ENCODE results near the gene ABHD3.
"Not testable (repeated sequence)": the region's sequence is repeated elsewhere in the genome, so short reads cannot be mapped to it uniquely, and the experiment has no call there.

The ABHD3 gene

GRCh38 chr18:21740538-21741311 lies 36.2 kb upstream of the ABHD3 start, which contains the start of gene MIB1:
Gene MIB1, plus strand, starts transcription at chr18:21740792. Its CDS starts 792 bp downstream, at chr18:21741584.
- peak within 1 kb of the TSS; percentile 94 for H3K4me3 ChIP-seq
- H3K4me1 ChIP-seq, result peaks cover 30% of the 10 kb centered on the region
- H3K9ac ChIP-seq, result peak within 1 kb of the TSS; percentile 95
- H4K20me1 ChIP-seq, result peaks cover 44% of the 10 kb centered on the region
- peaks cover 18% of the 10 kb centered on the region for H3K9me3 ChIP-seq
- no peaks in the 10 kb centered on the region for H3K27me3 ChIP-seq
- peak; percentile 96 for TF ChIP-seq Cebpa-rat (IDR thresholded peaks at IDR 0.05)
- H3K36me3 ChIP-seq, result no peaks in the 10 kb centered on the region
- peak within 1 kb of the TSS; percentile 88 for H3K4me2 ChIP-seq
- H3K27ac ChIP-seq, result peak within 1 kb of the TSS; percentile 97

DNA sequence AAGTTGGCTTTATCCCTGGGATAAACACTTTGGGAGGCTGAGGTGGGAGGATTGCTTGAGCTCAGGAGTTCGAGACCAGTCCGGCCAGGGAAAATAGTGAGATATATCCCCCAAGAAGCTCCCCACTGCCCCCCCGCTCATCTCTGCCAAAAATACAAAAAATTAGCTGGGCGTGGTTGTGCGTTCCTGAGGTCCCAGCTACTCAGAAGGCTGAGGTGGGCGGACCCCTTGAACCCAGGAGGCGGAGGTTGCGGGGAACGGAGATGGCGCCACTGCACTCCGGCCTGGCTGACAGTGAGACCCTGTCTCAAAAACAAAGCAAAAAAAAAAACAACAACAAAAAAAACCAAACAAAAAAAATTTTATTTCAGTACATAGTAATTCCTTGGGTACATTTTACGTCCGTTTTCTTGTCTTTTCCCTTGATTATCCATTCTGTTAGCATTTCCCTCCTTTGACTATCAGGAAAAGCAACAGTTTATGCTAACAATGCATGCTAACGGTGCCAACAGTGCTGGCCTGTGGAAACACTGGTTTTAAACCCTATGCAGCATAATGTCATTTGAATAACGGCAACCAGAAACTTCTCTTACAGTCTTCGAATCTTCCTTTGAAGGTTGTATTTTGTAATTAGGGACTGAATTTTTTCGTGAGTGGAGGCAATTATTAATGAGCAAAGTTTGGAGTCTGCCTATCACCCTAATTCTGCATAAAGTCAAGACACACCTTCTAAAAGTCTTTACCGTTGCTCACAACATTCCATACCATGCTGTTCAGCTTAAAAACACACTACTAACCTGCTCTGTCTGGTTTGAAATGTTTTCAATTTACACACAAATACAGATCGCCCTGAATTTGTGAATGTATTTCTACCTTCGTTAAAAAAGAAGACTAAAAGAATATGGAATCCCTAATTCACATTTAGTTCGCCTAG lies 35.3 kb upstream of the ABHD3 start:
- Histone ChIP-seq H4K20me1 (peaks cover 35% of the 10 kb centered on the region), H3K27ac (no peak overlapping the region), H3K27me3 (no peaks in the 10 kb centered on the region), H3K4me1 (peaks cover 30% of the 10 kb centered on the region), H3K9ac (no peak overlapping the region), H3K9me3 (peaks cover 27% of the 10 kb centered on the region), H3K36me3 (no peaks in the 10 kb centered on the region), H3K4me2 (peak overlapping the region; percentile 55), H3K4me3 (peak overlapping the region; percentile 94)
- no peak for TF ChIP-seq Cebpa-rat (IDR thresholded peaks at IDR 0.05)

GRCh38 chr18:21736926-21737325 lies 32.4 kb upstream of the ABHD3 start:
- H3K9ac ChIP-seq, H4K20me1 ChIP-seq, H3K27me3 ChIP-seq, H3K4me2 ChIP-seq, H3K4me1 ChIP-seq, H3K27ac ChIP-seq, H3K4me3 ChIP-seq, H3K36me3 ChIP-seq: not testable (repeated sequence)
- peaks cover 27% of the 10 kb centered on the region for H3K9me3 ChIP-seq

- Histone ChIP-seq H3K27ac (no peak overlapping the region), H3K9me3 (peaks cover 27% of the 10 kb centered on the region), H3K27me3 (no peaks in the 10 kb centered on the region), H3K4me3 (no peak overlapping the region), H3K9ac (no peak overlapping the region), H3K4me2 (no peak overlapping the region), H3K36me3 (no peaks in the 10 kb centered on the region), H3K4me1 (peaks cover 8% of the 10 kb centered on the region), H4K20me1 (no peaks in the 10 kb centered on the region)
- no peak for TF ChIP-seq Cebpa-rat (IDR thresholded peaks at IDR 0.05)
Observed at GRCh38 chr18:21735452-21736015, 31.0 kb upstream of the ABHD3 start.

DNA sequence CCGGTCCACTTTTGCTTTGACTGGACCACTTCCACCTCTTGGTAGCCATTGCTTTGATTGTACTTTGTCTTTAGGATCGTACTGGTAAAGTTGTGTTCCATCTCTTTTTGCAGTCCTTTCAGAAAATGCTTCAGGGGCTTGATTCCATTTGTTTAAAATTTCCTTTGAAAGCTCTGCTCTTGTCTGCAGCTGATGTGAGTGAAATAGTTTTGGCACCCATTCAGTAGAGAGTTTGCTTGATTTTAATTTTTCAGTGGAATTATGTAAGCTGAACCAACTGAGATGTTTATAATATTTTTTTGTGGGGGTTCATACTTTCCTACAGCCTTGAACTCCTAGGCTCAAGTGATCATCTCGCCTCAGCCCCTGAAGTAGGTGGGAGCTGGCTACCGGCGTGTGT lies 28.4 kb upstream of the ABHD3 start:
- Histone ChIP-seq H3K4me1 (no peaks in the 10 kb centered on the region), H3K4me3 (no peak overlapping the region), H3K9me3 (peaks cover 27% of the 10 kb centered on the region), H3K27me3 (no peaks in the 10 kb centered on the region), H3K4me2 (no peak overlapping the region), H4K20me1 (no peaks in the 10 kb centered on the region), H3K36me3 (no peaks in the 10 kb centered on the region), H3K27ac (no peak overlapping the region), H3K9ac (no peak overlapping the region)
- TF ChIP-seq Cebpa-rat (IDR thresholded peaks at IDR 0.05), result no peak

DNA sequence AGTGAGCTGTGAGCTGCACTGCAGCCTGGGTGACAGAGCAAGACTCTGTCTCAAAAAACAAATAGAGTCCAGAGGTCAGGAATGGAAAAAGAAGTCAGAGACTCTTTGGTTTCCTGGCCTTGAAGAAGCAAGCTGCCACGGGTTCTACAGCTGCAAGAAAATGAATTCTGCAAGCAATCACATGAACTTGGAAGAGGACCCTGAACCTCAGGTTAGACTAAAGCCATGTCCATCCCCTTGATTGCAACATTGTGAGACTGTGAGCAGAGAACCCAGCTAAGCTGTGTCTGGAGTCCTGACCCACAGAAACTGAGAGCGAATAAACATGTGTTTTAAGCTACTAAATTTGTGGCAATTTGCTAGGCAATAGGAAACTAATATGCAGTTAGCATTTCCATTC lies 23.1 kb upstream of the ABHD3 start:
- peaks cover 11% of the 10 kb centered on the region for H3K4me1 ChIP-seq
- no peaks in the 10 kb centered on the region for H4K20me1 ChIP-seq
- H3K4me2 ChIP-seq, result no peak overlapping the region
- TF ChIP-seq Cebpa-rat (IDR thresholded peaks at IDR 0.05), result no peak
- no peaks in the 10 kb centered on the region for H3K27me3 ChIP-seq
- H3K27ac ChIP-seq, result no peak overlapping the region
- no peak overlapping the region for H3K4me3 ChIP-seq
- H3K9me3 ChIP-seq, result peaks cover 3% of the 10 kb centered on the region; the same call in 1 of the 2 replicates
- H3K36me3 ChIP-seq, result no peaks in the 10 kb centered on the region
- H3K9ac ChIP-seq, result no peak overlapping the region

- H3K27me3 ChIP-seq, result no peaks in the 10 kb centered on the region
- H3K36me3 ChIP-seq, result no peaks in the 10 kb centered on the region
- peak overlapping the region; percentile 48 for H3K4me2 ChIP-seq
- H3K4me3 ChIP-seq, result no peak overlapping the region
- no peak for TF ChIP-seq Cebpa-rat (IDR thresholded peaks at IDR 0.05)
- no peak overlapping the region for H3K9ac ChIP-seq
- peaks cover 11% of the 10 kb centered on the region for H3K4me1 ChIP-seq
- peak overlapping the region; percentile 62 for H3K27ac ChIP-seq
- H3K9me3 ChIP-seq, result peaks cover 3% of the 10 kb centered on the region; the same call in 1 of the 2 replicates
- H4K20me1 ChIP-seq, result no peaks in the 10 kb centered on the region
Observed at GRCh38 chr18:21725201-21725600, 20.6 kb upstream of the ABHD3 start.

GRCh38 chr18:21722687-21723086 lies 18.1 kb upstream of the ABHD3 start:
- Histone ChIP-seq H4K20me1 (no peaks in the 10 kb centered on the region), H3K27me3 (no peaks in the 10 kb centered on the region), H3K27ac (no peak overlapping the region), H3K9me3 (peaks cover 3% of the 10 kb centered on the region; the same call in 1 of the 2 replicates), H3K4me1 (peaks cover 11% of the 10 kb centered on the region), H3K4me2 (no peak overlapping the region), H3K4me3 (no peak overlapping the region), H3K36me3 (no peaks in the 10 kb centered on the region), H3K9ac (no peak overlapping the region)
- TF ChIP-seq Cebpa-rat (IDR thresholded peaks at IDR 0.05), result no peak

DNA sequence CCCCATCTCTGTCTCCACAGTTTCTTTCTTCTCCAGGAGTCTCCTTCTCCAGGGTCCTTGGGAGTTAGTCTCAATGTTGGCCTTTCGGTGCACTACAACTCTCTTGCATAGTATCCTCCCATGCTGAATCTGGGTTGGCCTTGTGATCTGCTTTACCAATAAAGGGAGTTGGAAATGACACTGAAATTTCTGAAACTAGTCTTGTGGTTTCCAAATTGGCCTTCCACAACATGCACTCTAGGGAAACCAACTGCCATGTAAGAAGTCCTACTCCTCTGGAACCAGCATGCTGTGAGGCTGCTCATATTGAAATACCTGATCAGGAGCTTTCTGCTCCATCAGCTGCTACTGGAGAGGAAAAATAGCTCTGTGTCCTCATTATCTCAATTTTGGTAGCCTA lies 9.9 kb upstream of the ABHD3 start:
- no peak for TF ChIP-seq Cebpa-rat (IDR thresholded peaks at IDR 0.05)
- Histone ChIP-seq H3K27ac (no peak overlapping the region), H3K9ac (no peak overlapping the region), H3K9me3 (peaks cover 14% of the 10 kb centered on the region; the same call in 1 of the 2 replicates), H3K4me3 (no peak overlapping the region), H3K27me3 (no peaks in the 10 kb centered on the region), H3K4me1 (peaks cover 10% of the 10 kb centered on the region; the same call in 1 of the 2 replicates), H3K36me3 (no peaks in the 10 kb centered on the region), H4K20me1 (no peaks in the 10 kb centered on the region), H3K4me2 (peak overlapping the region; percentile 28)

DNA sequence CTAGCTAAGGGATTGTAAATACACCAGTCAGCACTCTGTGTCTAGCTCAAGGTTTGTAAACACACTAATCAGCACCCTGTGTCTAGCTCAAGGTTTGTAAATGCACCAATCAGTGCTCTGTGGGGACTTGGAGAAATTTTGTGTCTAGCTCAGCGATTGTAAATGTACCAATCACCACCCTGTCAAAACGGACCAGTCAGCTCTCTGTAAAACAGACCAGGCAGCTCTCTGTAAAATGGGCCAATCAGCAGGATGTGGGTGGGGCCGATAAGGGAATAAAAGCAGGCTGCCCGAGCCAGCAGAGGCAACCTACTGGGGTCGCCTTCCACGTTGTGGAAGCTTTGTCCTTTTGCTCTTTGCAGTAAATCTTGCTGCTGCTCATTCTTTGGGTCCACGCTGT lies 2.6 kb upstream of the ABHD3 start:
- not testable (repeated sequence) for H3K4me2 ChIP-seq, H4K20me1 ChIP-seq, H3K27me3 ChIP-seq, H3K4me3 ChIP-seq, H3K9ac ChIP-seq, H3K36me3 ChIP-seq, H3K27ac ChIP-seq
- Histone ChIP-seq H3K4me1 (peaks cover 18% of the 10 kb centered on the region), H3K9me3 (peaks cover 11% of the 10 kb centered on the region; the same call in 1 of the 2 replicates)

Data from BLaER1 (cell line).